Prostate gland (tissue), 2 donors: Measurements from ENCODE around the gene ABCA13. TPM values are rescaled to one million over a fixed set of nuclear protein-coding genes. Genes with fewer than 3 reads are reported as not detected.

ENCODE experiments used
- DNase-seq: peaks from one replicate; pipeline ENCODE4 v3.0.0-alpha.2; 2019; ENCODE audit warnings: low spot score
- H3K27ac ChIP-seq, 2 donors: fragments of 200-600 bp; sonication (generic); 2 replicates each; pipeline ENCODE4 v1.5.1; 2017 to 2019
- H3K27me3 ChIP-seq: fragments of 200-600 bp; sonication (generic); replicated peaks from 2 replicates; pipeline ENCODE4 v1.5.1; 2019; ENCODE audit not compliant: insufficient read depth
- H3K36me3 ChIP-seq, 2 donors: fragments of 200-600 bp; sonication (generic); 1 replicate in 1 of 2; 2 replicates in 1 of 2; pipeline versions ENCODE4 v1.5.1 to v1.8.1; 2017 to 2019
- H3K4me1 ChIP-seq: fragments of 200-600 bp; sonication (generic); replicated peaks from 2 replicates; pipeline ENCODE4 v1.5.1; 2019
- H3K4me3 ChIP-seq, 2 donors: fragments of 200-600 bp; sonication (generic); 2 replicates each; pipeline ENCODE4 v1.5.1; 2017 to 2019
- H3K9me3 ChIP-seq: fragments of 200-600 bp; sonication (generic); 2 replicates; pipeline ENCODE4 v1.5.1; 2017
- CTCF ChIP-seq, 4 experiments: fragments of 200-600 bp in 2 of 4; fragments of 450-650 bp in 2 of 4; sonication (generic) in 2 of 4; IDR thresholded peaks; 1 replicate in 3 of 4; 2 replicates in 1 of 4; pipeline ENCODE4 v1.5.1; 2016 to 2019; ENCODE audit warnings: antibody characterized with exemption in 4 of 4, mild to moderate bottlenecking in 2 of 4, moderate library complexity in 2 of 4
- POLR2A ChIP-seq: fragments of 450-650 bp; IDR thresholded peaks from one replicate; pipeline ENCODE4 v1.6.1; 2016; ENCODE audit warnings: antibody characterized with exemption, mild to moderate bottlenecking
- POLR2AphosphoS5 ChIP-seq: sonication (generic); formaldehyde crosslinking; IDR thresholded peaks from one replicate; pipeline ENCODE4 v1.6.1; 2017; ENCODE audit warnings: antibody characterized with exemption
- WGBS: methylation state at CpG from one replicate; pipeline ENCODE4 v1.1.5; 2018; 5-methylcytosine and 5-hydroxymethylcytosine counted together
- intact Hi-C: fragments of 100-400 bp; cut with DNase I; formaldehyde crosslinking; loops from one replicate; pipeline ENCODE4 v1.14.2; 2022
- total RNA-seq, 2 donors: library from RNA; depleted of rRNA; stranded (reverse); fragments of >200 nt; gene quantifications; one replicate each; pipeline ENCODE4 v1.1.0, GENCODE V29; 2016

ABCA13 gene
- total RNA-seq, 2 donors from 2014 or later = 0.14 to 3.5 TPM

GRCh38 chr7:48180981-48181380 lies 9.7 kb downstream of the ABCA13 start:
- intact Hi-C loops = no loop called here
- DNase-seq = no peak
- Histone ChIP-seq H3K4me3 (no peak overlapping the region), H3K9me3 (no peaks in the 10 kb centered on the region), H3K27ac (no peak overlapping the region), H3K4me1 (no peaks in the 10 kb centered on the region), H3K36me3 (no peaks in the 10 kb centered on the region), H3K27me3 (no peaks in the 10 kb centered on the region)
- WGBS = 72% methylated on average over 6 of the region's 6 CpGs
- TF ChIP-seq CTCF (IDR thresholded peaks at IDR 0.05) = no peak
- TF ChIP-seq POLR2AphosphoS5 = no peak
- no peak for TF ChIP-seq POLR2A

- Histone ChIP-seq H3K4me3 (no peak overlapping the region), H3K4me1 (no peaks in the 10 kb centered on the region), H3K27me3 (no peaks in the 10 kb centered on the region), H3K27ac (no peak overlapping the region), H3K36me3 (no peaks in the 10 kb centered on the region), H3K9me3 (no peaks in the 10 kb centered on the region)
- no peak for TF ChIP-seq POLR2AphosphoS5
- TF ChIP-seq CTCF (IDR thresholded peaks at IDR 0.05) = no peak
- TF ChIP-seq POLR2A = no peak
- no peak for DNase-seq
- WGBS = 61% methylated on average over 3 of the region's 3 CpGs
- intact Hi-C loops = no loop called here
Observed at GRCh38 chr7:48182718-48183369, 11.6 kb downstream of the ABCA13 start.

- intact Hi-C loops = no loop called here
- Histone ChIP-seq H3K4me3 (no peak overlapping the region), H3K27me3 (no peaks in the 10 kb centered on the region), H3K9me3 (no peaks in the 10 kb centered on the region), H3K27ac (no peak overlapping the region), H3K4me1 (no peaks in the 10 kb centered on the region), H3K36me3 (no peaks in the 10 kb centered on the region)
- 72% methylated on average over 5 of the region's 5 CpGs for WGBS
- TF ChIP-seq POLR2AphosphoS5 (no peak), POLR2A (no peak), CTCF (IDR thresholded peaks at IDR 0.05) (no peak)
- DNase-seq = no peak
Observed at GRCh38 chr7:48183370-48183743, 12.1 kb downstream of the ABCA13 start.

- Histone ChIP-seq H3K27me3 (no peaks in the 10 kb centered on the region), H3K36me3 (no peaks in the 10 kb centered on the region), H3K9me3 (no peaks in the 10 kb centered on the region), H3K4me1 (no peaks in the 10 kb centered on the region), H3K27ac (no peak overlapping the region), H3K4me3 (no peak overlapping the region)
- no peak for DNase-seq
- intact Hi-C loops = no loop called here
- WGBS = 68% methylated on average over 1 of the region's 1 CpG
- TF ChIP-seq POLR2AphosphoS5 = no peak
- no peak for TF ChIP-seq CTCF (IDR thresholded peaks at IDR 0.05)
- TF ChIP-seq POLR2A = no peak
Observed at GRCh38 chr7:48183965-48184364, 12.7 kb downstream of the ABCA13 start.

GRCh38 chr7:48188776-48189520 lies 17.7 kb downstream of the ABCA13 start:
- 91% methylated on average over 12 of the region's 12 CpGs for WGBS
- H3K36me3 ChIP-seq = no peaks in the 10 kb centered on the region
- no peak for DNase-seq
- intact Hi-C loops = no loop called here
- no peaks in the 10 kb centered on the region for H3K27me3 ChIP-seq
- TF ChIP-seq POLR2AphosphoS5 (no peak), CTCF (IDR thresholded peaks at IDR 0.05) (no peak), POLR2A (no peak)
- no peak overlapping the region for H3K27ac ChIP-seq
- no peak overlapping the region for H3K4me3 ChIP-seq
- H3K4me1 ChIP-seq = no peaks in the 10 kb centered on the region
- no peaks in the 10 kb centered on the region for H3K9me3 ChIP-seq
